Measurements from ENCODE around the gene HNRNPU.

HNRNPU gene

GRCh38 chr1:244830639-244831038 is 33.7 kb downstream of the HNRNPU start:
- Histone ChIP-seq H3K9ac (ENCODE audit: insufficient read length) (no peak overlapping the region), H3K36me3 (ENCODE audit: insufficient read depth, low read length) (no peaks in the 10 kb centered on the region), H3K4me3 (no peak overlapping the region), H3K27ac (0 out of 2 replicates have a peak overlapping the region, but pooled peaks have one; percentile 25), H3K9me3 (ENCODE audit: low read depth, low read length) (no peaks in the 10 kb centered on the region)
- TF ChIP-seq POLR2AphosphoS5 (IDR thresholded peaks at IDR 0.05; ENCODE audit: borderline replicate concordance, low read depth, low read length) (no peak), FOXP2 (optimal IDR thresholded peaks at IDR 0.05; ENCODE audit: control extremely low read depth, extremely low read length, insufficient read depth) (no peak), EZH2 (IDR thresholded peaks at IDR 0.05) (no peak)
- no peak for DNase-seq (ENCODE audit: low read depth, low spot score)

- Histone ChIP-seq H3K36me3 (ENCODE audit: insufficient read depth, low read length) (no peaks in the 10 kb centered on the region), H3K4me3 (no peak overlapping the region), H3K9ac (ENCODE audit: insufficient read length) (no peak overlapping the region), H3K27ac (no peak overlapping the region), H3K9me3 (ENCODE audit: low read depth, low read length) (no peaks in the 10 kb centered on the region)
- TF ChIP-seq POLR2AphosphoS5 (IDR thresholded peaks at IDR 0.05; ENCODE audit: borderline replicate concordance, low read depth, low read length) (no peak), EZH2 (IDR thresholded peaks at IDR 0.05) (no peak), FOXP2 (optimal IDR thresholded peaks at IDR 0.05; ENCODE audit: control extremely low read depth, extremely low read length, insufficient read depth) (no peak)
- no peak for DNase-seq (ENCODE audit: low read depth, low spot score)
Observed at GRCh38 chr1:244826712-244827111, 37.6 kb downstream of the HNRNPU start.

- no peak for TF ChIP-seq POLR2AphosphoS5 (IDR thresholded peaks at IDR 0.05; ENCODE audit: borderline replicate concordance, low read depth, low read length)
- no peak for TF ChIP-seq EZH2 (IDR thresholded peaks at IDR 0.05)
- no peak for TF ChIP-seq FOXP2 (optimal IDR thresholded peaks at IDR 0.05; ENCODE audit: control extremely low read depth, extremely low read length, insufficient read depth)
- Histone ChIP-seq H3K27ac (no peak overlapping the region), H3K9me3 (ENCODE audit: low read depth, low read length) (no peaks in the 10 kb centered on the region), H3K9ac (ENCODE audit: insufficient read length) (no peak overlapping the region), H3K36me3 (ENCODE audit: insufficient read depth, low read length) (no peaks in the 10 kb centered on the region), H3K4me3 (no peak overlapping the region)
- no peak for DNase-seq (ENCODE audit: low read depth, low spot score)
Observed at GRCh38 chr1:244822878-244823277, 41.5 kb downstream of the HNRNPU start.

- Histone ChIP-seq H3K36me3 (ENCODE audit: insufficient read depth, low read length) (no peaks in the 10 kb centered on the region), H3K9ac (ENCODE audit: insufficient read length) (no peak overlapping the region), H3K27ac (no peak overlapping the region), H3K9me3 (ENCODE audit: low read depth, low read length) (no peaks in the 10 kb centered on the region), H3K4me3 (no peak overlapping the region)
- TF ChIP-seq EZH2 (IDR thresholded peaks at IDR 0.05) (no peak), FOXP2 (optimal IDR thresholded peaks at IDR 0.05; ENCODE audit: control extremely low read depth, extremely low read length, insufficient read depth) (no peak), POLR2AphosphoS5 (IDR thresholded peaks at IDR 0.05; ENCODE audit: borderline replicate concordance, low read depth, low read length) (no peak)
- DNase-seq (ENCODE audit: low read depth, low spot score), result no peak
Observed at GRCh38 chr1:244821134-244821533, 43.2 kb downstream of the HNRNPU start.

DNA sequence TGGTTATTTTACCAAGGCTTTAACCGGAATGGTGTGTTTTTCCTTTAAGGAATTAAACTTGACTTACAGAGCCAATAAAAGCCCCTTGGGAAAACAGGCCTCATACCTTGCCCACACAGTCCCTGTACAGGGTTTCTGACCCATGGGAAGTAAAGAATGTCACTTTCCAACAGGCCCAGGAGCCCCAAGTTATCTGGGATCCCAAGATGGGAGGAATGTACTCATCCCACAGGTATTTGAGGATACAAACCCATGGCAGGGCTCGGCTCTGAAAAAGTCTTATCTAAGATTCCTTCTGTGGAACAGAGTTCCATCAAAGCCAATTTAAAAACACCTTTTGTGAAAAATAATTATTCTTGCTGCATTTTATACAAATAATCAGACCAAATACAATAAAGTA is 44.2 kb downstream of the HNRNPU start:
- Histone ChIP-seq H3K9ac (ENCODE audit: insufficient read length) (no peak overlapping the region), H3K27ac (no peak overlapping the region), H3K36me3 (ENCODE audit: insufficient read depth, low read length) (no peaks in the 10 kb centered on the region), H3K9me3 (ENCODE audit: low read depth, low read length) (no peaks in the 10 kb centered on the region), H3K4me3 (no peak overlapping the region)
- TF ChIP-seq POLR2AphosphoS5 (IDR thresholded peaks at IDR 0.05; ENCODE audit: borderline replicate concordance, low read depth, low read length) (no peak), EZH2 (IDR thresholded peaks at IDR 0.05) (no peak), FOXP2 (optimal IDR thresholded peaks at IDR 0.05; ENCODE audit: control extremely low read depth, extremely low read length, insufficient read depth) (no peak)
- no peak for DNase-seq (ENCODE audit: low read depth, low spot score)

DNA sequence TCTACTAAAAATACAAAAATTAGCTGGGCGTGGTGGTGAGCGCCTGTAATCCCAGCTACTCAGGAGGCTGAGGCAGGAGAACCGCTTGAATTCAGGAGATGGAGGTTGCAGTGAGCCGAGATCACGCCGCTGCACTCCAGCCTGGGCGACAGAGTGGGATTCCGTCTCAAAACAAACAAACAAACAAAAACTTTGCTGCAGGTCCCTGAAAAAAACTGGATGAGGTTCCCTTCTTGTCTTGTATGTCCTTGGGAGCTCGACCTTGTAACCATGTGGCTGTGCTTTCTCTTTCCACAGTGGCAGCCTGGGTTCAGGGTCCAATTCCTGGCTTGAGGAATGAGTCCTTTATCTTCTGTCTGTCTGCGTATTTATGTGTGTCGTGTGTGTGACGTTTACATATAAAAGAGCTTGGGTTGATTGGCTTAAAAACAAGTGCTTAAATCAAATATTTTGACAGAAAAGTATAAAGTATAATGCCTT is 46.9 kb downstream of the HNRNPU start:
- no peak for TF ChIP-seq FOXP2 (optimal IDR thresholded peaks at IDR 0.05; ENCODE audit: control extremely low read depth, extremely low read length, insufficient read depth)
- no peak for TF ChIP-seq POLR2AphosphoS5 (IDR thresholded peaks at IDR 0.05; ENCODE audit: borderline replicate concordance, low read depth, low read length)
- TF ChIP-seq EZH2 (IDR thresholded peaks at IDR 0.05), result no peak
- no peak for DNase-seq (ENCODE audit: low read depth, low spot score)
- Histone ChIP-seq H3K36me3 (ENCODE audit: insufficient read depth, low read length) (no peaks in the 10 kb centered on the region), H3K9ac (ENCODE audit: insufficient read length) (no peak overlapping the region), H3K27ac (no peak overlapping the region), H3K4me3 (no peak overlapping the region), H3K9me3 (ENCODE audit: low read depth, low read length) (no peaks in the 10 kb centered on the region)

- TF ChIP-seq FOXP2 (optimal IDR thresholded peaks at IDR 0.05; ENCODE audit: control extremely low read depth, extremely low read length, insufficient read depth) (no peak), POLR2AphosphoS5 (IDR thresholded peaks at IDR 0.05; ENCODE audit: borderline replicate concordance, low read depth, low read length) (no peak), EZH2 (IDR thresholded peaks at IDR 0.05) (no peak)
- no peak for DNase-seq (ENCODE audit: low read depth, low spot score)
- no peak overlapping the region for H3K9ac ChIP-seq (ENCODE audit: insufficient read length)
- no peak overlapping the region for H3K27ac ChIP-seq
- no peaks in the 10 kb centered on the region for H3K36me3 ChIP-seq (ENCODE audit: insufficient read depth, low read length)
- no peaks in the 10 kb centered on the region for H3K9me3 ChIP-seq (ENCODE audit: low read depth, low read length)
- no peak overlapping the region for H3K4me3 ChIP-seq
Observed at GRCh38 chr1:244815600-244816099, 48.7 kb downstream of the HNRNPU start.

DNA sequence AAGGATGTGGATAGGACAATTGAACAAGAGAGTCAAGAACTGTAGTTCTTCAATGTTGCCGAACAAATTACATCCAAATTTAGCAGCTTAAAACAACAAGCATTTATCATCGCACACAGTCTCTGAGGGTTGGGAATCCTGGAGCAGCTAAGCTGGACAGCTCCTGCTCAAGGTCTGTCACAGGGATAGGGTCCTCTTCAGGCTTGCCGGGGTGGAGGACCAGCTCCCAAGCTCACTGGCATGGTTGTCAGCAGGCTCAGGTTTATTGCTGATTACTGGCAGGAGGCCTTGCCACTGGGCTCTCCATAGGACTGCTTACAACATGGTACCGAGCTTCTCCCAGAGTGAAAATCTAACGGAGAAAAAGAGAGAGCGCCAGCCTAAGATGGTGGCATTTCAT is 51.0 kb downstream of the HNRNPU start:
- Histone ChIP-seq H3K36me3 (ENCODE audit: insufficient read depth, low read length) (no peaks in the 10 kb centered on the region), H3K9ac (ENCODE audit: insufficient read length) (no peak overlapping the region), H3K27ac (no peak overlapping the region), H3K9me3 (ENCODE audit: low read depth, low read length) (no peaks in the 10 kb centered on the region), H3K4me3 (no peak overlapping the region)
- no peak for DNase-seq (ENCODE audit: low read depth, low spot score)
- TF ChIP-seq EZH2 (IDR thresholded peaks at IDR 0.05) (no peak), POLR2AphosphoS5 (IDR thresholded peaks at IDR 0.05; ENCODE audit: borderline replicate concordance, low read depth, low read length) (no peak), FOXP2 (optimal IDR thresholded peaks at IDR 0.05; ENCODE audit: control extremely low read depth, extremely low read length, insufficient read depth) (no peak)

- no peak overlapping the region for H3K4me3 ChIP-seq
- no peaks in the 10 kb centered on the region for H3K36me3 ChIP-seq (ENCODE audit: insufficient read depth, low read length)
- TF ChIP-seq EZH2 (IDR thresholded peaks at IDR 0.05) (no peak), POLR2AphosphoS5 (IDR thresholded peaks at IDR 0.05; ENCODE audit: borderline replicate concordance, low read depth, low read length) (no peak), FOXP2 (optimal IDR thresholded peaks at IDR 0.05; ENCODE audit: control extremely low read depth, extremely low read length, insufficient read depth) (no peak)
- H3K9ac ChIP-seq (ENCODE audit: insufficient read length), result no peak overlapping the region
- H3K27ac ChIP-seq, result no peak overlapping the region
- no peaks in the 10 kb centered on the region for H3K9me3 ChIP-seq (ENCODE audit: low read depth, low read length)
- no peak for DNase-seq (ENCODE audit: low read depth, low spot score)
Observed at GRCh38 chr1:244810221-244810620, 54.1 kb downstream of the HNRNPU start.
